ENCODE results near the gene PTPRH.

- TF ChIP-seq EZH2 (IDR thresholded peaks at IDR 0.05; ENCODE audit: borderline replicate concordance, low read depth, low read length) (no peak), IRF1 (CRISPR knock-in tag; IDR thresholded peaks at IDR 0.05; ENCODE audit: borderline replicate concordance) (no peak), JUN (IDR thresholded peaks at IDR 0.05; ENCODE audit: borderline replicate concordance, low read depth, low read length) (no peak), JUN (CRISPR knock-in tag; IDR thresholded peaks at IDR 0.05; ENCODE audit: borderline replicate concordance) (no peak), CTCF (IDR thresholded peaks at IDR 0.05 in 2 of 3, conservative IDR thresholded peaks at IDR 0.05 in 1 of 3; ENCODE audit: insufficient read depth in 2 of 3, low read depth in 1 of 3, low read length in 3 of 3) (no peak), YBX1 (IDR thresholded peaks at IDR 0.05) (no peak), YY1 (IDR thresholded peaks at IDR 0.05; ENCODE audit: borderline replicate concordance in 1 of 3, control insufficient read depth in 1 of 3, extremely low read depth in 1 of 3, insufficient read depth in 3 of 3, insufficient read length in 1 of 3, insufficient replicate concordance in 2 of 3, low read depth in 1 of 3, low read length in 2 of 3) (no peak), PREB (CRISPR knock-in tag; IDR thresholded peaks at IDR 0.05) (no peak), HDAC6 (IDR thresholded peaks at IDR 0.05; ENCODE audit: low read depth, low read length) (no peak), REST (IDR thresholded peaks at IDR 0.05; ENCODE audit: borderline replicate concordance) (no peak), REST (CRISPR knock-in tag; IDR thresholded peaks at IDR 0.05; ENCODE audit: low read depth) (no peak), JUND (IDR thresholded peaks at IDR 0.05; ENCODE audit: borderline replicate concordance, low read depth, low read length) (no peak), JUND (tag; IDR thresholded peaks at IDR 0.05; ENCODE audit: borderline replicate concordance, low read depth, low read length) (no peak), POLR2A (conservative IDR thresholded peaks at IDR 0.05) (no peak), CCAR2 (IDR thresholded peaks at IDR 0.05; ENCODE audit: low read depth, low read length) (no peak), MAX (CRISPR knock-in tag; IDR thresholded peaks at IDR 0.05) (peak; percentile 8; the same call in 1 of the 2 replicates), ZNF3 (CRISPR knock-in tag; IDR thresholded peaks at IDR 0.05) (no peak)
These were observed 64.1 kb downstream of the PTPRH start for GRCh38 chr19:55145232-55145631.

Measured in K562 (cell line).